MM.1S (cell line): ENCODE results near the gene MRPS23.

Experiments used
- EZH2 ChIP-seq: fragments of 300-600 bp; sonication (generic); optimal IDR thresholded peaks from 2 replicates; pipeline ENCODE3; 2017; ENCODE audit warnings: low read depth, mild to moderate bottlenecking, antibody characterized with exemption, low read length, mixed read lengths
- TF ChIP-seq, protein P1 (sequence below): fragments of 300-600 bp; sonication (generic); IDR thresholded peaks from 2 replicates; pipeline ENCODE4 v1.5.1; 2016; ENCODE audit warnings: antibody characterized with exemption, low read length, mixed read lengths

DNA sequence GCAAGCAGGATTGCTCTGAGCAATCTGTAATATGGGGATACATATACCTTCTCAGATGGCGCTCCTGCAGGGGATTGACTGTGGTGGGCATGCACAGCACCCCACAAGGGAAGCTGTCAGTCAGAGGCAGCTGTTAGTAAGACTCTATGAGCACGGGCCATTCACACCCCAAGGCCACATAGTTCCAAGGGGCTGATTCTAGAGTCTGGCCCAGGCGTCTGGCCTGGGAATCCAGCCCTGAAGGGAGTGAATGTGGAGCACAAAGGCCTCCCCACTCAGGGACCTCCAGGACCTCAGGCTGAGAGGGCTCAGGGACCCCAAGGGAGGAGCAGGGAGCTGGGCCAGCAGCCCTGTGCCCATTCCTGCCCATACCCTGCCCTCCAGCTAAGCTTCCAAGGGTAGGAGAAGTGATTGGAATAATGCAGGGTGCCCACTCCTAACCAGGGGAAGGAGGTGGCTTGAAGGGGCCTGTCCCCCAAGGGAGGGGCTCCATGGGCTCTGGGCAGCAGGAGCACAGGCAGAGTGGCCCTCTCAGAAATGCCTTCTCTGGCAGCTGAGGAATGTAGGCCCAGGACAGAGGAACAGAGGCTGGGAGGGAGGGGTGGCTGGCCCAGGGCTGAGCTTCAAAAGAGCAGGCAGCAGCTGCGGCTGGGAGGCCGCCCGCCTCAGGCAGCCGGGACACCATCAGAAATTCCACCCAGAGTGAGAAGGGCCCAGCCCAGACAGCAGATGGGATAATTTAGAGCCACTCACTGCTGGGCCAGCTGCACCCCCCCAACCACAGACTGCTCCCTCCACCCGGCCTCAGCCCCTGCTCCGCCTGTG lies 48.9 kb upstream of the MRPS23 start:
- TF ChIP-seq EZH2 = no peak
- TF ChIP-seq, protein P1, sequence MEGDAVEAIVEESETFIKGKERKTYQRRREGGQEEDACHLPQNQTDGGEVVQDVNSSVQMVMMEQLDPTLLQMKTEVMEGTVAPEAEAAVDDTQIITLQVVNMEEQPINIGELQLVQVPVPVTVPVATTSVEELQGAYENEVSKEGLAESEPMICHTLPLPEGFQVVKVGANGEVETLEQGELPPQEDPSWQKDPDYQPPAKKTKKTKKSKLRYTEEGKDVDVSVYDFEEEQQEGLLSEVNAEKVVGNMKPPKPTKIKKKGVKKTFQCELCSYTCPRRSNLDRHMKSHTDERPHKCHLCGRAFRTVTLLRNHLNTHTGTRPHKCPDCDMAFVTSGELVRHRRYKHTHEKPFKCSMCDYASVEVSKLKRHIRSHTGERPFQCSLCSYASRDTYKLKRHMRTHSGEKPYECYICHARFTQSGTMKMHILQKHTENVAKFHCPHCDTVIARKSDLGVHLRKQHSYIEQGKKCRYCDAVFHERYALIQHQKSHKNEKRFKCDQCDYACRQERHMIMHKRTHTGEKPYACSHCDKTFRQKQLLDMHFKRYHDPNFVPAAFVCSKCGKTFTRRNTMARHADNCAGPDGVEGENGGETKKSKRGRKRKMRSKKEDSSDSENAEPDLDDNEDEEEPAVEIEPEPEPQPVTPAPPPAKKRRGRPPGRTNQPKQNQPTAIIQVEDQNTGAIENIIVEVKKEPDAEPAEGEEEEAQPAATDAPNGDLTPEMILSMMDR = no peak
